Retinal pigment epithelial cell (primary cell): Measurements from ENCODE around the gene HLA-DMB.
"Not testable (repeated sequence)": the region's sequence is repeated elsewhere in the genome, so short reads cannot be mapped to it uniquely, and the experiment has no call there.

Source experiments
- DNase-seq: peaks from one replicate; pipeline ENCODE4 v3.0.0-alpha.2; 2010; ENCODE audit warnings: low read depth
- H3K4me3 ChIP-seq: 2 replicates; pipeline ENCODE4 v1.5.1; 2011; ENCODE audit warnings: mild to moderate bottlenecking, low read length, control low read depth, moderate library complexity
- TF ChIP-seq, protein P1 (sequence below): conservative IDR thresholded peaks from 2 replicates; pipeline ENCODE4 v1.5.1; 2011; ENCODE audit warnings: low read depth, low read length, control low read depth, inconsistent platforms

Gene HLA-DMB

GRCh38 chr6:32949113-32949512, 8.3 kb upstream of the HLA-DMB start:
- no peak overlapping the region for H3K4me3 ChIP-seq
- TF ChIP-seq, protein P1, sequence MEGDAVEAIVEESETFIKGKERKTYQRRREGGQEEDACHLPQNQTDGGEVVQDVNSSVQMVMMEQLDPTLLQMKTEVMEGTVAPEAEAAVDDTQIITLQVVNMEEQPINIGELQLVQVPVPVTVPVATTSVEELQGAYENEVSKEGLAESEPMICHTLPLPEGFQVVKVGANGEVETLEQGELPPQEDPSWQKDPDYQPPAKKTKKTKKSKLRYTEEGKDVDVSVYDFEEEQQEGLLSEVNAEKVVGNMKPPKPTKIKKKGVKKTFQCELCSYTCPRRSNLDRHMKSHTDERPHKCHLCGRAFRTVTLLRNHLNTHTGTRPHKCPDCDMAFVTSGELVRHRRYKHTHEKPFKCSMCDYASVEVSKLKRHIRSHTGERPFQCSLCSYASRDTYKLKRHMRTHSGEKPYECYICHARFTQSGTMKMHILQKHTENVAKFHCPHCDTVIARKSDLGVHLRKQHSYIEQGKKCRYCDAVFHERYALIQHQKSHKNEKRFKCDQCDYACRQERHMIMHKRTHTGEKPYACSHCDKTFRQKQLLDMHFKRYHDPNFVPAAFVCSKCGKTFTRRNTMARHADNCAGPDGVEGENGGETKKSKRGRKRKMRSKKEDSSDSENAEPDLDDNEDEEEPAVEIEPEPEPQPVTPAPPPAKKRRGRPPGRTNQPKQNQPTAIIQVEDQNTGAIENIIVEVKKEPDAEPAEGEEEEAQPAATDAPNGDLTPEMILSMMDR = no peak
- no peak for DNase-seq

DNA sequence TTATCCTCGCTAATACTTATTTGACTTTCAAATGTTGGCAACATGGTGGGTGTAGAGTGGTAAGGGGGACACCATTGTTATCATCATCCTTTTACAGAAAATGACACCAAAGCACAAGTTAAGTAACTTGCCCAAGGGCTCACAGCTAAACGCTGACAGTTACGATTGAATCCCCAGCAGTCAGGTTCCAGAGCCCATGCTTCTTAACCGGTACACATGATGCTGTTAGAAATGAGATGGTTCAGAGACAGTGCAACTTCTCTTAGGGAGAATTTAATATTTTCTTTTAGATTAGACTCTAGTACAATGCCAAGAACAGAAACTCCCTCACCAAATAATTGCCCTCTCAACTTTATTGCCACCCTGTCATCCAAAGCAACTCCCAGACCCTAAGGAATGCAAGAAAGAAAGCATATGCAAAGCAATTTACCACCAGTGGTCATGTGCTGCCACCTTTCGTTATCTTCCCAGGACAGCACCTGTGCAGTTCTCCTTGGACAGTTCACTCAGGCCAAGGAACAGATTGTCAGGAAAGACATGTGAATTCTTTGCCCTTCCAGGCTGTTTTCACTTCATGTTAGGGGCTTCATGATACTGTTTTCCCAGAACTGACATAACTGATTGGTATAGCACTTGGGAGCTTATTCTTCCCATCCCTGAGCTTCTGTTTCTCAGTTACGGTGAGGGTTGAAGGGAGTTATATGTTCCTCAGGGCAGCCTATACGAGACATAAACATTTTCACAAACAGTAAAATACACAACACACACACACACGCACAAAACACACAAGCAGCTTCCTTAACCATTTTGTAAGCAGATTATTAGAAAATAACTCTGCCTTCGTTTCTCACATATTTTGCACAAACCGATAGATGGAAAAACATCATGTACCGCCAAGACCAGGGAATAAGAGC, 7.0 kb upstream of the HLA-DMB start:
- no peak overlapping the region for H3K4me3 ChIP-seq
- TF ChIP-seq, protein P1 = peak; percentile 57
- DNase-seq = no peak

DNA sequence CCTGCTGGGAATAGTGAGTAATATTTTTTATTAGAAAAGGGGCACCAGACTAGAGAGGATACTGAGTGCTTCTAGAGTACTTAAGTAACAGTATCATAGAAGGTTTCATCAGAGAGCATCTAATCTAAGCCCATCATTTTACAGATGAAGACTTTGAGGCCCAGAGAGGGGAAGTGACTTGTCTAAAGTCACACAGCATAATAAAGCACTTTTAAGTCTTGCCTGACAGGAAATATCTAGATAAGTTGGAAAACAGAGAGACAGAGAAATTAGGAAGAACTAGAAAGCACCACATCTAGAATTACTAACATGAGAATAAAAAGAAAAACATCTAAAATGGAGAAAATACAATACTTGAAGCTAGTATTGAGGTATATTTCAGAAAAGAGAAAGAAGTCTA, 6.1 kb upstream of the HLA-DMB start:
- TF ChIP-seq, protein P1 = no peak
- no peak for DNase-seq
- no peak overlapping the region for H3K4me3 ChIP-seq

DNA sequence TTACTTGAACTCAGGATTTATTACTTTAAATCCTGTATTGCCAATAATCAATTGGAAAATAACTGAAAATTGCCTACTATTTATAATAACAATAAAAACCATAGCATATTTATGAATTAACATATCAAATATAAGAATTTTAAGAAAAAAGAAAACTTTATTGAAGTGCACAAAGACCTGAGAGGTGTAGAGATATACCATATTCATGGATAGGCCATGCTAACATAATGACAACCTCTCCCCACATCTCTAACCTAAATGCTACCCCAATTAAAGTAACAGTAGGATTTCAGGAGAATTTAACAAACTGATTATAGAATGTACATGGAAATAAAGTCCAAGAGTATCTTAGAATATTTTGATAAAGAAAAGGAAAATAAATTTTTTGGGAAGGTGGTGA, 5.1 kb upstream of the HLA-DMB start:
- TF ChIP-seq, protein P1 = no peak
- no peak overlapping the region for H3K4me3 ChIP-seq
- no peak for DNase-seq

- DNase-seq = no peak
- TF ChIP-seq, protein P1 = no peak
- no peak overlapping the region for H3K4me3 ChIP-seq
Observed at GRCh38 chr6:32945108-32945760, 4.4 kb upstream of the HLA-DMB start.

DNA sequence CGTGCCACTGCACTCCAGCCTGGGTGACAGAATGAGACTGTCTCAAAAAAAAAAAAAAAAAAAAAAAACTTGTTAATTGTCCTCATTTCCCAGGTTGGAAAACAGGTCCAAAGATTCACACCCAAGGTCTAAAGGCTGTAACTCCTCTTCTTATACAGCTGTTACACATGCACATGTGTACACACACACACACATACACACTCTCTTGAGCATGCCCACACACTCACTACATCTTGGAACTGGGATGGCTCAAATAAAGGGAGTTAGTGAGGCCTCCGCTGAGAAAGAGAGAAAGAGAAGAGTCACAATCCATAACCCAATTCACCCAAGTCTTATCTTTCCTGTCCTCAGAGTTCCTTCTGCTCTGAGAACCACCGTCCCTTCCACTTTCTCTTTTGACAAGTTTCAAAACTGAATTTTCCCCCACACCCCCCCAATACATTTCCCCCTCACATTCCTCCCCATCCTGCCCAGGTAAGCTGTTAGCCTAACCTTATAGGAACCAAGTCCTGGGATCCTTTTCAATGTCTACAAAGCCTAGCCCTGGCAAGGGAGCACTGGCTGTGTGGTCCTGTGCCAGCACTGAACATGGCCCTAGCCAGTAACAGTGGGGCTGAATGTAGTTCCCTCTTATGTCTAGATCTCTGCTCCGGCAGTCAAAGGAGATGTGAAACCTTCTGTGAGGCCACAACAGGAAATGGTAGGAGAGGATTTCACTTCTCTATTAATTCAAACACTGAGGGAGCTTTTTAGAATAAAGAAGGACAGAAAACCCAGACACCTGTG, 3.2 kb upstream of the HLA-DMB start:
- no peak overlapping the region for H3K4me3 ChIP-seq
- DNase-seq = no peak
- TF ChIP-seq, protein P1 = no peak

DNA sequence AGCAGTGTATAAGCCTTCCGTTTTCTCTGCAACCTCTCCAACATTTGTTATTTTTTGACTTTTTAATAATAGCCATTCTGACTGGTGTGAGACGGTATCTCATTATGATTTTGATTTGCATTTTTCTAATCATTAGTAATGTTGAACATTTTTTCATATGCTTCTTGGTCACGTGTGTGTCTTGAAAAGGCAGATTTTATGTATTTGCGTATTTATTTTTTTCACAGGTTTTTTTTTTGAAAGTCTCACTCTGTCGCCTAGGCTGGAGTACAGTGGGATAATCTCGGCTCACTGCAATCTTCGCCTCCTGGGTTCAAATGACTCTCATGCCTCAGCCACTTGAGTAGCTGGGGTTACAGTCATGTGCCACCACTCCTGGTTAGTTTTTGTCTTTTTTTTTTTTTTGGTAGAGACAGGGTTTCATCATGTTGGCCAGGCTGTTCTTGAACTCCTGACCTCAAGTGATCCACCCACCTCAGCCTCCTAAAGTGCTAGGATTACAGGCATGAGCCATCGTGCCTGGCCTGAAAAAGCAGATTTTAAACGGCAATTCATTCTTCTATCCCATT, 1.8 kb upstream of the HLA-DMB start:
- not testable (repeated sequence) for DNase-seq, H3K4me3 ChIP-seq
